ENCODE data around the gene ADCY10. TPM values are rescaled to one million over a fixed set of nuclear protein-coding genes. Genes with fewer than 3 reads are reported as not detected.

The ADCY10 gene
- total and polyA plus RNA-seq, 2 experiments from 2014 or later, result not detected

DNA sequence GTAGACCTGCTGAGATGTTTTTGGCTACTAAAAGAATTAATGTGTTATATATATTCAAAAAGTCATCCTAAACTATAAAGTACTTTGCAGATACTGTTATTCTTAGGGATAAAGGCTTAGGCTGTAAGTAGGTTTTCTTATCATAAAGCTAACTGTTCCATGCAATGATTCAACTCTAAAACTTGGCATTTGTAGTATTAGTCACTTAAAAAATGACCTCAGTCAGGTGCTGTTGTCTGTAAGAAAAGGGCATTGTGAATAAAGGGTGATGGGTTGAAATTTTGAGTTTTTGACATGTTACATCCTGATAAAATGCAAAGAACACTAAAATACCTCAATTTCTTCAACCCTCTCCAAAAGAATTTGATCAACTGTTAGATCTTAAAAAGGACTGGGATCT is 32.9 kb downstream of the ADCY10 start (continued):
- TF ChIP-seq, protein P1, sequence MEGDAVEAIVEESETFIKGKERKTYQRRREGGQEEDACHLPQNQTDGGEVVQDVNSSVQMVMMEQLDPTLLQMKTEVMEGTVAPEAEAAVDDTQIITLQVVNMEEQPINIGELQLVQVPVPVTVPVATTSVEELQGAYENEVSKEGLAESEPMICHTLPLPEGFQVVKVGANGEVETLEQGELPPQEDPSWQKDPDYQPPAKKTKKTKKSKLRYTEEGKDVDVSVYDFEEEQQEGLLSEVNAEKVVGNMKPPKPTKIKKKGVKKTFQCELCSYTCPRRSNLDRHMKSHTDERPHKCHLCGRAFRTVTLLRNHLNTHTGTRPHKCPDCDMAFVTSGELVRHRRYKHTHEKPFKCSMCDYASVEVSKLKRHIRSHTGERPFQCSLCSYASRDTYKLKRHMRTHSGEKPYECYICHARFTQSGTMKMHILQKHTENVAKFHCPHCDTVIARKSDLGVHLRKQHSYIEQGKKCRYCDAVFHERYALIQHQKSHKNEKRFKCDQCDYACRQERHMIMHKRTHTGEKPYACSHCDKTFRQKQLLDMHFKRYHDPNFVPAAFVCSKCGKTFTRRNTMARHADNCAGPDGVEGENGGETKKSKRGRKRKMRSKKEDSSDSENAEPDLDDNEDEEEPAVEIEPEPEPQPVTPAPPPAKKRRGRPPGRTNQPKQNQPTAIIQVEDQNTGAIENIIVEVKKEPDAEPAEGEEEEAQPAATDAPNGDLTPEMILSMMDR (conservative IDR thresholded peaks at IDR 0.05; ENCODE audit: low read depth in 2 of 2), result no peak
- TF ChIP-seq CREB1 (CRISPR knock-in tag; IDR thresholded peaks at IDR 0.05; ENCODE audit: low read depth), result no peak
- TF ChIP-seq STAT1 (IDR thresholded peaks at IDR 0.05; ENCODE audit: unreplicated experiment), result no peak
- TF ChIP-seq, protein P2, sequence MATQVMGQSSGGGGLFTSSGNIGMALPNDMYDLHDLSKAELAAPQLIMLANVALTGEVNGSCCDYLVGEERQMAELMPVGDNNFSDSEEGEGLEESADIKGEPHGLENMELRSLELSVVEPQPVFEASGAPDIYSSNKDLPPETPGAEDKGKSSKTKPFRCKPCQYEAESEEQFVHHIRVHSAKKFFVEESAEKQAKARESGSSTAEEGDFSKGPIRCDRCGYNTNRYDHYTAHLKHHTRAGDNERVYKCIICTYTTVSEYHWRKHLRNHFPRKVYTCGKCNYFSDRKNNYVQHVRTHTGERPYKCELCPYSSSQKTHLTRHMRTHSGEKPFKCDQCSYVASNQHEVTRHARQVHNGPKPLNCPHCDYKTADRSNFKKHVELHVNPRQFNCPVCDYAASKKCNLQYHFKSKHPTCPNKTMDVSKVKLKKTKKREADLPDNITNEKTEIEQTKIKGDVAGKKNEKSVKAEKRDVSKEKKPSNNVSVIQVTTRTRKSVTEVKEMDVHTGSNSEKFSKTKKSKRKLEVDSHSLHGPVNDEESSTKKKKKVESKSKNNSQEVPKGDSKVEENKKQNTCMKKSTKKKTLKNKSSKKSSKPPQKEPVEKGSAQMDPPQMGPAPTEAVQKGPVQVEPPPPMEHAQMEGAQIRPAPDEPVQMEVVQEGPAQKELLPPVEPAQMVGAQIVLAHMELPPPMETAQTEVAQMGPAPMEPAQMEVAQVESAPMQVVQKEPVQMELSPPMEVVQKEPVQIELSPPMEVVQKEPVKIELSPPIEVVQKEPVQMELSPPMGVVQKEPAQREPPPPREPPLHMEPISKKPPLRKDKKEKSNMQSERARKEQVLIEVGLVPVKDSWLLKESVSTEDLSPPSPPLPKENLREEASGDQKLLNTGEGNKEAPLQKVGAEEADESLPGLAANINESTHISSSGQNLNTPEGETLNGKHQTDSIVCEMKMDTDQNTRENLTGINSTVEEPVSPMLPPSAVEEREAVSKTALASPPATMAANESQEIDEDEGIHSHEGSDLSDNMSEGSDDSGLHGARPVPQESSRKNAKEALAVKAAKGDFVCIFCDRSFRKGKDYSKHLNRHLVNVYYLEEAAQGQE (IDR thresholded peaks at IDR 0.05; ENCODE audit: unreplicated experiment), result no peak
- TF ChIP-seq NANOG (IDR thresholded peaks at IDR 0.05; ENCODE audit: borderline replicate concordance), result no peak
- no peak for TF ChIP-seq EZH2 (IDR thresholded peaks at IDR 0.05; ENCODE audit: low read depth, unreplicated experiment)
- TF ChIP-seq, protein P3, sequence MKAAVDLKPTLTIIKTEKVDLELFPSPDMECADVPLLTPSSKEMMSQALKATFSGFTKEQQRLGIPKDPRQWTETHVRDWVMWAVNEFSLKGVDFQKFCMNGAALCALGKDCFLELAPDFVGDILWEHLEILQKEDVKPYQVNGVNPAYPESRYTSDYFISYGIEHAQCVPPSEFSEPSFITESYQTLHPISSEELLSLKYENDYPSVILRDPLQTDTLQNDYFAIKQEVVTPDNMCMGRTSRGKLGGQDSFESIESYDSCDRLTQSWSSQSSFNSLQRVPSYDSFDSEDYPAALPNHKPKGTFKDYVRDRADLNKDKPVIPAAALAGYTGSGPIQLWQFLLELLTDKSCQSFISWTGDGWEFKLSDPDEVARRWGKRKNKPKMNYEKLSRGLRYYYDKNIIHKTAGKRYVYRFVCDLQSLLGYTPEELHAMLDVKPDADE (IDR thresholded peaks at IDR 0.05), result no peak
- TF ChIP-seq ZNF331 (CRISPR knock-in tag; IDR thresholded peaks at IDR 0.05; ENCODE audit: low read depth), result no peak

DNA sequence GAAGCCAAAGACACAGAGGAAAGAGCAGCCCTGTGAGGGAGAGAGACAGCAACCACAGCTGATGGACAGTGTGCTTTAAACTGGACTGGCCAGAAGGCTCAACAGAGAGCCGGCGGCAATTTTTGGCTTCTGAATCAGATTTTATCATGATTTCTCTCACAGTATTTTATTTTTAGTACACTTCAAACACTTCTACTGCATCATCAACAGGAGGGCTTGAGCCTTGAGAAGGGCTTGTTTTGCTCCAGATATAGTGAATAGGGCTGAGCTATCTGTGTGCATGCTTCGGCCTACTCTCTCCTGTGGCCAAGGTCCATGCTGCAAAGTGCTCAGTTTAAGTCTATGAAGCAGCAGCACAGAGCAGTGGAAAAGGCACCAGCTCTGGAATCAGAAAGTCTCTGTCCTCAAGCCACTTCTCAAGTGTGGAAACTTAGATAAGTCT is 33.3 kb downstream of the ADCY10 start:
- Histone ChIP-seq H3K27ac (ENCODE audit: low read depth) (no peak overlapping the region), H4K20me1 (replicated peaks; ENCODE audit: insufficient read depth) (no peaks in the 10 kb centered on the region)
- ATAC-seq, result no peak
- TF ChIP-seq JUNB (IDR thresholded peaks at IDR 0.05; ENCODE audit: unreplicated experiment), result no peak
- TF ChIP-seq NANOG (IDR thresholded peaks at IDR 0.05; ENCODE audit: borderline replicate concordance), result no peak
- TF ChIP-seq ZNF114 (CRISPR knock-in tag; IDR thresholded peaks at IDR 0.05), result no peak
- TF ChIP-seq ZNF331 (CRISPR knock-in tag; IDR thresholded peaks at IDR 0.05; ENCODE audit: low read depth), result no peak
- TF ChIP-seq EZH2 (IDR thresholded peaks at IDR 0.05; ENCODE audit: low read depth, unreplicated experiment), result no peak
- TF ChIP-seq, protein P2 (IDR thresholded peaks at IDR 0.05; ENCODE audit: unreplicated experiment), result no peak
- TF ChIP-seq, protein P3 (IDR thresholded peaks at IDR 0.05), result no peak
- TF ChIP-seq, protein P1 (conservative IDR thresholded peaks at IDR 0.05; ENCODE audit: low read depth in 2 of 2), result no peak

More for the DNA sequence above, 33.3 kb downstream of the ADCY10 start:
- H3K4me2 ChIP-seq, result no peak overlapping the region
- peaks cover under 1% of the 10 kb centered on the region; the same call in 1 of the 2 replicates for H3K4me1 ChIP-seq (ENCODE audit: insufficient read depth)
- Mint-ChIP-seq H3K9me3 (no peaks in the 10 kb centered on the region), H3K4me3 (no peak overlapping the region), H3K4me1 (no peaks in the 10 kb centered on the region), H3K27me3 (ENCODE audit: insufficient read depth, low read depth, poor library complexity) (no peaks in the 10 kb centered on the region), H3K27ac (no peak overlapping the region), H3K36me3 (ENCODE audit: low read depth) (peaks cover 2% of the 10 kb centered on the region; the same call in 1 of the 3 replicates)
- no peaks in the 10 kb centered on the region for H3K9me2 ChIP-seq (ENCODE audit: insufficient read depth)
- H3F3A ChIP-seq (replicated peaks; ENCODE audit: low read depth), result no peaks in the 10 kb centered on the region
- DNase-seq (ENCODE audit: low spot score), result no peak
- H3K79me2 ChIP-seq (replicated peaks; ENCODE audit: insufficient read depth), result no peaks in the 10 kb centered on the region
- H3K4me3 ChIP-seq, result no peak overlapping the region
- no peaks in the 10 kb centered on the region for H3K36me3 ChIP-seq (ENCODE audit: insufficient read depth)
- H2AFZ ChIP-seq, result no peak overlapping the region
- no peaks in the 10 kb centered on the region for H3K27me3 ChIP-seq (ENCODE audit: insufficient read depth)

Measured in GM23338 (cell line).